ENCODE measurements around the gene KCNJ6.

The KCNJ6 gene

GRCh38 chr21:37829447-37829846 is 86.8 kb downstream of the KCNJ6 start:
- no peak for TF ChIP-seq ZNF274 (IDR thresholded peaks at IDR 0.05; ENCODE audit: low read depth, low read length)
- H3K4me3 ChIP-seq (ENCODE audit: low read length): no peak overlapping the region

GRCh38 chr21:37828991-37829390 is 87.3 kb downstream of the KCNJ6 start:
- H3K4me3 ChIP-seq (ENCODE audit: low read length): no peak overlapping the region
- no peak for TF ChIP-seq ZNF274 (IDR thresholded peaks at IDR 0.05; ENCODE audit: low read depth, low read length)

GRCh38 chr21:37828556-37828955 is 87.7 kb downstream of the KCNJ6 start:
- no peak overlapping the region for H3K4me3 ChIP-seq (ENCODE audit: low read length)
- TF ChIP-seq ZNF274 (IDR thresholded peaks at IDR 0.05; ENCODE audit: low read depth, low read length): no peak

- H3K4me3 ChIP-seq (ENCODE audit: low read length): no peak overlapping the region
- no peak for TF ChIP-seq ZNF274 (IDR thresholded peaks at IDR 0.05; ENCODE audit: low read depth, low read length)
Observed at GRCh38 chr21:37827913-37828312, 88.3 kb downstream of the KCNJ6 start.

GRCh38 chr21:37821786-37822450 is 94.3 kb downstream of the KCNJ6 start:
- no peak for TF ChIP-seq ZNF274 (IDR thresholded peaks at IDR 0.05; ENCODE audit: low read depth, low read length)
- no peak overlapping the region for H3K4me3 ChIP-seq (ENCODE audit: low read length)

- H3K4me3 ChIP-seq (ENCODE audit: low read length): no peak overlapping the region
- TF ChIP-seq ZNF274 (IDR thresholded peaks at IDR 0.05; ENCODE audit: low read depth, low read length): no peak
Observed at GRCh38 chr21:37821092-37821491, 95.2 kb downstream of the KCNJ6 start.

- no peak overlapping the region for H3K4me3 ChIP-seq (ENCODE audit: low read length)
- no peak for TF ChIP-seq ZNF274 (IDR thresholded peaks at IDR 0.05; ENCODE audit: low read depth, low read length)
Observed at GRCh38 chr21:37819372-37819771, 96.9 kb downstream of the KCNJ6 start.

- H3K4me3 ChIP-seq (ENCODE audit: low read length): no peak overlapping the region
- TF ChIP-seq ZNF274 (IDR thresholded peaks at IDR 0.05; ENCODE audit: low read depth, low read length): no peak
Observed at GRCh38 chr21:37817242-37817641, 99.0 kb downstream of the KCNJ6 start.

GRCh38 chr21:37815893-37816292 is 100.4 kb downstream of the KCNJ6 start:
- H3K4me3 ChIP-seq (ENCODE audit: low read length): no peak overlapping the region
- TF ChIP-seq ZNF274 (IDR thresholded peaks at IDR 0.05; ENCODE audit: low read depth, low read length): no peak

GRCh38 chr21:37811711-37812110 is 104.5 kb downstream of the KCNJ6 start:
- no peak overlapping the region for H3K4me3 ChIP-seq (ENCODE audit: low read length)
- TF ChIP-seq ZNF274 (IDR thresholded peaks at IDR 0.05; ENCODE audit: low read depth, low read length): no peak

GRCh38 chr21:37808261-37808660 is 108.0 kb downstream of the KCNJ6 start:
- H3K4me3 ChIP-seq (ENCODE audit: low read length): no peak overlapping the region
- no peak for TF ChIP-seq ZNF274 (IDR thresholded peaks at IDR 0.05; ENCODE audit: low read depth, low read length)

- TF ChIP-seq ZNF274 (IDR thresholded peaks at IDR 0.05; ENCODE audit: low read depth, low read length): no peak
- H3K4me3 ChIP-seq (ENCODE audit: low read length): no peak overlapping the region
Observed at GRCh38 chr21:37805266-37805665, 111.0 kb downstream of the KCNJ6 start.

- no peak overlapping the region for H3K4me3 ChIP-seq (ENCODE audit: low read length)
- TF ChIP-seq ZNF274 (IDR thresholded peaks at IDR 0.05; ENCODE audit: low read depth, low read length): no peak
Observed at GRCh38 chr21:37804001-37804400, 112.3 kb downstream of the KCNJ6 start.

- no peak for TF ChIP-seq ZNF274 (IDR thresholded peaks at IDR 0.05; ENCODE audit: low read depth, low read length)
Observed at GRCh38 chr21:37803101-37803651, 113.1 kb downstream of the KCNJ6 start.

GRCh38 chr21:37800456-37801061 is 115.7 kb downstream of the KCNJ6 start:
- no peak for TF ChIP-seq ZNF274 (IDR thresholded peaks at IDR 0.05; ENCODE audit: low read depth, low read length)
- H3K4me3 ChIP-seq (ENCODE audit: low read length): no peak overlapping the region

More at GRCh38 chr21:37803101-37803651, 113.1 kb downstream of the KCNJ6 start:
- no peak overlapping the region for H3K4me3 ChIP-seq (ENCODE audit: low read length)

Measured in GM08714 (cell line).